ENCODE measurements around the gene CCDC51. TPM values are rescaled to one million over a fixed set of nuclear protein-coding genes. Genes with fewer than 3 reads are reported as not detected.

The CCDC51 gene
- total and polyA plus RNA-seq, 2 of the 13 experiments (the other 11 are each of a cell fraction or from before 2014, with no cell fraction given): 18.1 to 29.4 TPM

- TF ChIP-seq, protein P1, sequence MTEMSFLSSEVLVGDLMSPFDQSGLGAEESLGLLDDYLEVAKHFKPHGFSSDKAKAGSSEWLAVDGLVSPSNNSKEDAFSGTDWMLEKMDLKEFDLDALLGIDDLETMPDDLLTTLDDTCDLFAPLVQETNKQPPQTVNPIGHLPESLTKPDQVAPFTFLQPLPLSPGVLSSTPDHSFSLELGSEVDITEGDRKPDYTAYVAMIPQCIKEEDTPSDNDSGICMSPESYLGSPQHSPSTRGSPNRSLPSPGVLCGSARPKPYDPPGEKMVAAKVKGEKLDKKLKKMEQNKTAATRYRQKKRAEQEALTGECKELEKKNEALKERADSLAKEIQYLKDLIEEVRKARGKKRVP (CRISPR knock-in tag; IDR thresholded peaks at IDR 0.05): no peak; a peak in 1 of 4 replicates
- TF ChIP-seq ZNF513 (CRISPR knock-in tag; conservative IDR thresholded peaks at IDR 0.05): no peak
- TF ChIP-seq, protein P2, sequence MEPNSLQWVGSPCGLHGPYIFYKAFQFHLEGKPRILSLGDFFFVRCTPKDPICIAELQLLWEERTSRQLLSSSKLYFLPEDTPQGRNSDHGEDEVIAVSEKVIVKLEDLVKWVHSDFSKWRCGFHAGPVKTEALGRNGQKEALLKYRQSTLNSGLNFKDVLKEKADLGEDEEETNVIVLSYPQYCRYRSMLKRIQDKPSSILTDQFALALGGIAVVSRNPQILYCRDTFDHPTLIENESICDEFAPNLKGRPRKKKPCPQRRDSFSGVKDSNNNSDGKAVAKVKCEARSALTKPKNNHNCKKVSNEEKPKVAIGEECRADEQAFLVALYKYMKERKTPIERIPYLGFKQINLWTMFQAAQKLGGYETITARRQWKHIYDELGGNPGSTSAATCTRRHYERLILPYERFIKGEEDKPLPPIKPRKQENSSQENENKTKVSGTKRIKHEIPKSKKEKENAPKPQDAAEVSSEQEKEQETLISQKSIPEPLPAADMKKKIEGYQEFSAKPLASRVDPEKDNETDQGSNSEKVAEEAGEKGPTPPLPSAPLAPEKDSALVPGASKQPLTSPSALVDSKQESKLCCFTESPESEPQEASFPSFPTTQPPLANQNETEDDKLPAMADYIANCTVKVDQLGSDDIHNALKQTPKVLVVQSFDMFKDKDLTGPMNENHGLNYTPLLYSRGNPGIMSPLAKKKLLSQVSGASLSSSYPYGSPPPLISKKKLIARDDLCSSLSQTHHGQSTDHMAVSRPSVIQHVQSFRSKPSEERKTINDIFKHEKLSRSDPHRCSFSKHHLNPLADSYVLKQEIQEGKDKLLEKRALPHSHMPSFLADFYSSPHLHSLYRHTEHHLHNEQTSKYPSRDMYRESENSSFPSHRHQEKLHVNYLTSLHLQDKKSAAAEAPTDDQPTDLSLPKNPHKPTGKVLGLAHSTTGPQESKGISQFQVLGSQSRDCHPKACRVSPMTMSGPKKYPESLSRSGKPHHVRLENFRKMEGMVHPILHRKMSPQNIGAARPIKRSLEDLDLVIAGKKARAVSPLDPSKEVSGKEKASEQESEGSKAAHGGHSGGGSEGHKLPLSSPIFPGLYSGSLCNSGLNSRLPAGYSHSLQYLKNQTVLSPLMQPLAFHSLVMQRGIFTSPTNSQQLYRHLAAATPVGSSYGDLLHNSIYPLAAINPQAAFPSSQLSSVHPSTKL (CRISPR knock-in tag; IDR thresholded peaks at IDR 0.05): peak; percentile 41; the same call in 1 of the 2 replicates
- TF ChIP-seq NR2C2 (CRISPR knock-in tag; IDR thresholded peaks at IDR 0.05; ENCODE audit: borderline replicate concordance): no peak
- no peak for TF ChIP-seq REST (IDR thresholded peaks at IDR 0.05; ENCODE audit: borderline replicate concordance in 1 of 2, low read depth in 1 of 2, low read length in 2 of 2)
- no peak for TF ChIP-seq ZNF510 (CRISPR knock-in tag; IDR thresholded peaks at IDR 0.05; ENCODE audit: low read depth)
- TF ChIP-seq ZNF451 (CRISPR knock-in tag; IDR thresholded peaks at IDR 0.05): no peak
- TF ChIP-seq ZFX (CRISPR knock-in tag; IDR thresholded peaks at IDR 0.05; ENCODE audit: low read depth): peak; percentile 69; the same call in 1 of the 2 replicates
- TF ChIP-seq ZNF709 (CRISPR knock-in tag; IDR thresholded peaks at IDR 0.05): 0 out of 2 replicates have a peak, but pooled peaks have one; percentile 40
- no peak for TF ChIP-seq EHMT2 (IDR thresholded peaks at IDR 0.05; ENCODE audit: borderline replicate concordance, low read depth, low read length)
- TF ChIP-seq MAFG (CRISPR knock-in tag; IDR thresholded peaks at IDR 0.05): no peak
- TF ChIP-seq FOXC1 (CRISPR knock-in tag; IDR thresholded peaks at IDR 0.05; ENCODE audit: borderline replicate concordance): no peak
- no peak for TF ChIP-seq ZNF101 (CRISPR knock-in tag; IDR thresholded peaks at IDR 0.05; ENCODE audit: borderline replicate concordance, low read depth)
- TF ChIP-seq ZNF274 (CRISPR knock-in tag; IDR thresholded peaks at IDR 0.05): no peak
- TF ChIP-seq HOXD1 (CRISPR knock-in tag; IDR thresholded peaks at IDR 0.05): no peak
- TF ChIP-seq YEATS4 (CRISPR knock-in tag; IDR thresholded peaks at IDR 0.05; ENCODE audit: borderline replicate concordance): no peak
- no peak for TF ChIP-seq FOXM1 (CRISPR knock-in tag; IDR thresholded peaks at IDR 0.05)
These were observed 11.2 kb downstream of the CCDC51 start (continued) for GRCh38 chr3:48428572-48429316.

Measured in HepG2 (cell line).